Mesenchymal stem cell (in vitro differentiated cells and primary cell): Measurements from ENCODE around the gene EPB41L2.

Source experiments
- DNase-seq: peaks from one replicate; pipeline ENCODE4 v3.0.0-alpha.2; 2013
- H2AFZ ChIP-seq: one replicate; pipeline ENCODE4 v1.6.1; 2013; ENCODE audit warnings: low read depth, mild to moderate bottlenecking, control low read depth, inconsistent platforms, low read length, moderate library complexity
- H2AK5ac ChIP-seq: 2 replicates; pipeline ENCODE4 v1.6.1; 2013; ENCODE audit warnings: low read length, moderate library complexity, mild to moderate bottlenecking, inconsistent platforms; ENCODE audit not compliant: severe bottlenecking
- H2BK120ac ChIP-seq: one replicate; pipeline ENCODE4 v1.6.1; 2013; ENCODE audit warnings: low read depth, mild to moderate bottlenecking, inconsistent platforms, low read length, moderate library complexity
- H2BK12ac ChIP-seq, 2 experiments: one replicate each; pipeline ENCODE4 v1.6.1; 2013; ENCODE audit warnings: inconsistent platforms in 2 of 2, low read length in 2 of 2, mild to moderate bottlenecking in 2 of 2, moderate library complexity in 2 of 2, control low read depth in 1 of 2
- H2BK15ac ChIP-seq: one replicate; pipeline ENCODE4 v1.6.1; 2013; ENCODE audit warnings: mild to moderate bottlenecking, low read depth, inconsistent platforms; ENCODE audit not compliant: poor library complexity, severe bottlenecking
- H2BK5ac ChIP-seq: 2 replicates; pipeline ENCODE4 v1.6.1; 2013; ENCODE audit warnings: low read depth, mild to moderate bottlenecking, low read length, control low read depth, inconsistent platforms; ENCODE audit not compliant: poor library complexity, severe bottlenecking
- H3K14ac ChIP-seq, 2 experiments: one replicate each; pipeline ENCODE4 v1.6.1; 2013; ENCODE audit warnings: inconsistent platforms in 2 of 2, low read length in 2 of 2, control low read depth in 1 of 2, mild to moderate bottlenecking in 1 of 2, moderate library complexity in 1 of 2
- H3K18ac ChIP-seq, 2 experiments: one replicate each; pipeline ENCODE4 v1.6.1; 2013; ENCODE audit warnings: inconsistent platforms in 2 of 2, low read length in 2 of 2, control low read depth in 1 of 2, low read depth in 1 of 2, mild to moderate bottlenecking in 1 of 2
- H3K23ac ChIP-seq, 2 experiments: one replicate each; pipeline ENCODE4 v1.6.1; 2013; ENCODE audit warnings: inconsistent platforms in 2 of 2, low read length in 2 of 2, mild to moderate bottlenecking in 2 of 2, moderate library complexity in 2 of 2, control low read depth in 1 of 2
- H3K27ac ChIP-seq: 2 replicates; pipeline ENCODE4 v1.5.1; 2013; ENCODE audit warnings: mild to moderate bottlenecking, moderate library complexity, low read length, control low read depth, inconsistent platforms; ENCODE audit not compliant: poor library complexity, severe bottlenecking
- H3K27me3 ChIP-seq, 2 experiments: 2 replicates each; pipeline versions ENCODE4 v1.6.1 to v1.7.0; 2013; ENCODE audit warnings: low read length in 2 of 2, mild to moderate bottlenecking in 2 of 2, moderate library complexity in 2 of 2, control low read depth in 1 of 2, inconsistent platforms in 1 of 2; ENCODE audit not compliant: control insufficient read depth in 1 of 2, insufficient read depth in 1 of 2
- H3K36me3 ChIP-seq, 2 experiments: 2 replicates each; pipeline versions ENCODE4 v1.6.1 to v1.7.0; 2013; ENCODE audit warnings: low read length in 2 of 2, control low read depth in 1 of 2, inconsistent platforms in 1 of 2, low read depth in 1 of 2, mild to moderate bottlenecking in 1 of 2; ENCODE audit not compliant: insufficient read depth in 2 of 2, control insufficient read depth in 1 of 2
- H3K4ac ChIP-seq, 2 experiments: one replicate each; pipeline ENCODE4 v1.6.1; 2013; ENCODE audit warnings: inconsistent platforms in 2 of 2, low read length in 2 of 2, mild to moderate bottlenecking in 2 of 2, moderate library complexity in 2 of 2, control low read depth in 1 of 2, low read depth in 1 of 2
- H3K4me1 ChIP-seq: 2 replicates; pipeline ENCODE4 v1.6.1; 2013; ENCODE audit warnings: low read depth, low read length, control low read depth; ENCODE audit not compliant: control insufficient read depth, insufficient read depth
- H3K4me2 ChIP-seq: 2 replicates; pipeline ENCODE4 v1.6.1; 2013; ENCODE audit warnings: low read length, mild to moderate bottlenecking, inconsistent platforms; ENCODE audit not compliant: poor library complexity, severe bottlenecking
- H3K4me3 ChIP-seq, 2 experiments: 2 replicates each; pipeline versions ENCODE4 v1.5.1 to v1.7.0; 2013; ENCODE audit warnings: low read length in 2 of 2, mild to moderate bottlenecking in 2 of 2, control low read depth in 1 of 2, low read depth in 1 of 2; ENCODE audit not compliant: insufficient read depth in 1 of 2
- H3K79me1 ChIP-seq: replicated peaks from 2 replicates; pipeline ENCODE4 v1.6.1; 2013; ENCODE audit warnings: mild to moderate bottlenecking, control low read depth, low read length, inconsistent platforms; ENCODE audit not compliant: poor library complexity, severe bottlenecking
- H3K9ac ChIP-seq: 2 replicates; pipeline ENCODE4 v1.7.0; 2013; ENCODE audit warnings: mild to moderate bottlenecking, low read length, moderate library complexity
- H3K9me3 ChIP-seq: 2 replicates; pipeline ENCODE4 v1.7.0; 2013; ENCODE audit warnings: mild to moderate bottlenecking, low read length; ENCODE audit not compliant: control insufficient read depth
- H4K8ac ChIP-seq: one replicate; pipeline ENCODE4 v1.6.1; 2013; ENCODE audit warnings: inconsistent platforms, mild to moderate bottlenecking, low read length, moderate library complexity
- H4K91ac ChIP-seq: one replicate; pipeline ENCODE4 v1.6.1; 2013; ENCODE audit warnings: mild to moderate bottlenecking, low read length, inconsistent platforms
- WGBS: methylation state at CpG from one replicate; pipeline ENCODE4 v1.1.7; 2013; ENCODE audit warnings: mixed read lengths; 5-methylcytosine and 5-hydroxymethylcytosine counted together

Gene EPB41L2

DNA sequence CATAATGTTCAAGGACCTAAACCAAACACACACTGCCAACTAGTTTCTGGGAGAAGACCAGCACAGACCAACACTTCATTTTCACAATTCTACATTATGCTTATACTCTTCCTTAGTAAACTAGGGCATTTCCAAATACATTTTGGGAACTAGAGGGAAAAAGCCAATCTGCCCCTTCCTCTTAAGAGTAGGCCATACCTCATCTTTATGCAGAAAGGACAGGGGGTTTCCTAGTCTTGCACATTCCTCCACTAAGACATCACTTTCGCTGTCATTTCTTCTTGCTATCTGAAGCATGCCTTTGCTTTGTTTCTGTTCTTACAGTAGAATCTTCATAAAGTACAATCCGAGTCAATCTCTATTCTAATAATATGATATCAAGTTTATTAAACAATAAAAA, 130.1 kb downstream of the EPB41L2 start:
- Histone ChIP-seq H2AK5ac (no peak overlapping the region), H3K4me1 (peaks cover 8% of the 10 kb centered on the region), H2BK15ac (no peak overlapping the region), H3K9me3 (no peaks in the 10 kb centered on the region), H4K8ac (no peak overlapping the region), H3K23ac (no peak overlapping the region), H3K27ac (no peak overlapping the region), H3K9ac (no peak overlapping the region), H3K4me2 (no peak overlapping the region), H2BK120ac (peak overlapping the region; percentile 3), H3K79me1 (peaks cover 29% of the 10 kb centered on the region), H4K91ac (no peak overlapping the region), H2AFZ (no peak overlapping the region), H3K27me3 (no peaks in the 10 kb centered on the region), H2BK12ac (no peak overlapping the region), H3K36me3 (no peaks in the 10 kb centered on the region), H3K4ac (peak overlapping the region in 1 of 2 experiments; percentile 5), H3K18ac (no peak overlapping the region), H3K4me3 (no peak overlapping the region), H3K14ac (no peak overlapping the region), H2BK5ac (no peak overlapping the region)
- WGBS = 88% methylated on average over 1 of the region's 2 CpGs
- peak; percentile 24 for DNase-seq

DNA sequence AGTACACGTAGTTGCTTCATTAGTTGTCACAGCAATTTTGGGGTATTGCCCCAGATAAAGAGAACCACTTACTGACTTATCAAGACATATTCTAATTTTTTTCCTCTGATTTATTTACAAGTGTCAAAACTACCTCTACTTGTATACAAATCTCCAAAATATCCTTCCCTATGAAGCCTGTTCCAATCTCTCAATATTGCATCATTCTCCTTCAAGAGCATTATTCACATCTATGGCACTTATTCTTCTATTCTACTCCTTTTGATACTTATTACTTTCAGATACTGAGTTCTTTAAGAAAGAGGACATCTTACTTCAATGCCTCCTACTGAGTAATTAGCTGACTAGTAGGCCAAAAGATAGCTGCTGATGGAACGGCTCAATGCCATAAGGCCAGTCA, 130.6 kb downstream of the EPB41L2 start:
- no peak overlapping the region for H3K9ac ChIP-seq
- H2BK15ac ChIP-seq = no peak overlapping the region
- no peak overlapping the region for H3K4me2 ChIP-seq
- no peaks in the 10 kb centered on the region for H3K9me3 ChIP-seq
- no peak overlapping the region for H3K14ac ChIP-seq
- peak overlapping the region in 1 of 2 experiments; percentile 5 for H3K4ac ChIP-seq
- no peak overlapping the region for H2BK5ac ChIP-seq
- no peak overlapping the region for H3K27ac ChIP-seq
- no peak overlapping the region for H2BK12ac ChIP-seq
- no peaks in the 10 kb centered on the region for H3K36me3 ChIP-seq
- H3K79me1 ChIP-seq = peaks cover 27% of the 10 kb centered on the region
- H2AK5ac ChIP-seq = no peak overlapping the region
- DNase-seq = no peak
- H3K18ac ChIP-seq = no peak overlapping the region
- no peak overlapping the region for H2AFZ ChIP-seq
- WGBS = 92% methylated on average over 2 of the region's 2 CpGs
- no peak overlapping the region for H4K8ac ChIP-seq
- no peaks in the 10 kb centered on the region for H3K27me3 ChIP-seq
- H2BK120ac ChIP-seq = no peak overlapping the region
- H4K91ac ChIP-seq = no peak overlapping the region
- peaks cover 6% of the 10 kb centered on the region for H3K4me1 ChIP-seq
- H3K4me3 ChIP-seq = no peak overlapping the region
- no peak overlapping the region for H3K23ac ChIP-seq

GRCh38 chr6:130931683-130932082, 131.4 kb downstream of the EPB41L2 start:
- H3K4me3 ChIP-seq = no peak overlapping the region
- no peak overlapping the region for H2AFZ ChIP-seq
- H4K8ac ChIP-seq = no peak overlapping the region

GRCh38 chr6:130929036-130929678, 133.9 kb downstream of the EPB41L2 start:
- no peak overlapping the region for H4K8ac ChIP-seq
- no peak overlapping the region for H4K91ac ChIP-seq
- H3K14ac ChIP-seq = no peak overlapping the region
- H3K4me2 ChIP-seq = no peak overlapping the region
- no peaks in the 10 kb centered on the region for H3K36me3 ChIP-seq
- no peak overlapping the region for H3K4ac ChIP-seq
- 92% methylated on average over 7 of the region's 7 CpGs for WGBS
- H2BK120ac ChIP-seq = no peak overlapping the region
- no peak overlapping the region for H3K27ac ChIP-seq
- no peak overlapping the region for H2BK12ac ChIP-seq
- no peaks in the 10 kb centered on the region for H3K27me3 ChIP-seq
- H3K4me3 ChIP-seq = peak overlapping the region in 1 of 2 experiments; percentile 57
- peaks cover 21% of the 10 kb centered on the region for H3K79me1 ChIP-seq
- H3K18ac ChIP-seq = no peak overlapping the region
- H3K23ac ChIP-seq = no peak overlapping the region
- no peaks in the 10 kb centered on the region for H3K9me3 ChIP-seq
- peak overlapping the region; percentile 32 for H3K9ac ChIP-seq
- H2AFZ ChIP-seq = no peak overlapping the region
- no peak overlapping the region for H2AK5ac ChIP-seq
- H2BK5ac ChIP-seq = no peak overlapping the region
- H3K4me1 ChIP-seq = peaks cover 2% of the 10 kb centered on the region
- DNase-seq = no peak
- H2BK15ac ChIP-seq = no peak overlapping the region

More at GRCh38 chr6:130931683-130932082, 131.4 kb downstream of the EPB41L2 start:
- Histone ChIP-seq H3K27ac (no peak overlapping the region), H2BK15ac (no peak overlapping the region), H3K4me2 (no peak overlapping the region), H3K4me1 (peaks cover 7% of the 10 kb centered on the region), H2BK5ac (no peak overlapping the region), H3K9ac (no peak overlapping the region), H2BK120ac (no peak overlapping the region), H2AK5ac (no peak overlapping the region), H3K9me3 (no peaks in the 10 kb centered on the region), H2BK12ac (no peak overlapping the region), H3K14ac (no peak overlapping the region), H3K23ac (no peak overlapping the region), H3K4ac (no peak overlapping the region), H3K79me1 (peaks cover 23% of the 10 kb centered on the region), H3K36me3 (no peaks in the 10 kb centered on the region), H3K18ac (no peak overlapping the region), H4K91ac (no peak overlapping the region), H3K27me3 (no peaks in the 10 kb centered on the region)
- DNase-seq = no peak
- WGBS = 98% methylated on average over 2 of the region's 4 CpGs
